CD4-positive, alpha-beta T cell (primary cell): ENCODE results near the gene PACSIN1. TPM values are rescaled to one million over a fixed set of nuclear protein-coding genes. Genes with fewer than 3 reads are reported as not detected.

ENCODE experiments used
- ATAC-seq: fragments of 200-7000 bp; cut with Tn5 transposase; one replicate; pipeline ENCODE4 v1.10.0; 2022; ENCODE audit warnings: mild to moderate bottlenecking; ENCODE audit not compliant: poor library complexity
- CTCF ChIA-PET: fragments of 350-600 bp; sonication (Branson Sonifier 250); formaldehyde crosslinking; loops from one replicate; lab custom pipeline; 2021; ENCODE audit warnings: antibody characterized with exemption, inconsistent platforms; lab: Charles Lee
- POLR2A ChIA-PET: fragments of 350-600 bp; sonication (Branson Sonifier 250); formaldehyde crosslinking; loops from one replicate; lab custom pipeline; 2021; ENCODE audit warnings: antibody characterized with exemption, inconsistent platforms; lab: Charles Lee
- DNase-seq, 14 experiments: peaks; one replicate each; pipeline ENCODE4 v3.0.0-alpha.2; 2013 to 2020; ENCODE audit warnings: mixed read lengths in 2 of 14
- H3K27ac ChIP-seq, 2 donors: one replicate each; pipeline versions ENCODE4 v1.5.1 to v1.7.0; 2013; ENCODE audit warnings: low read length in 2 of 2, low read depth in 1 of 2, mild to moderate bottlenecking in 1 of 2
- H3K27me3 ChIP-seq, 2 experiments: 1 replicate in 1 of 2; 2 replicates in 1 of 2; pipeline versions ENCODE4 v1.6.1 to v1.7.0; 2013; ENCODE audit warnings: low read length in 2 of 2, control low read depth in 1 of 2, mild to moderate bottlenecking in 1 of 2, moderate library complexity in 1 of 2; ENCODE audit not compliant: insufficient read depth in 2 of 2, control insufficient read depth in 1 of 2
- H3K36me3 ChIP-seq: one replicate; pipeline ENCODE4 v1.6.1; 2013; ENCODE audit warnings: low read length, control low read depth; ENCODE audit not compliant: insufficient read depth
- H3K4me1 ChIP-seq: one replicate; pipeline ENCODE4 v1.6.1; 2013; ENCODE audit warnings: low read length, control low read depth; ENCODE audit not compliant: insufficient read depth
- H3K4me3 ChIP-seq: one replicate; pipeline ENCODE4 v1.5.1; 2013; ENCODE audit warnings: mild to moderate bottlenecking, low read length, moderate library complexity
- H3K9me3 ChIP-seq, 2 experiments: 1 replicate in 1 of 2; 2 replicates in 1 of 2; pipeline versions ENCODE4 v1.6.1 to v1.7.0; 2013; ENCODE audit warnings: low read length in 2 of 2, mild to moderate bottlenecking in 2 of 2, control low read depth in 1 of 2, moderate library complexity in 1 of 2; ENCODE audit not compliant: control insufficient read depth in 1 of 2, insufficient read depth in 1 of 2
- H3K27ac Mint-ChIP-seq: one replicate; pipeline ENCODE4 v1.8.0; 2020; ENCODE audit warnings: mixed read lengths
- H3K27me3 Mint-ChIP-seq: one replicate; pipeline ENCODE4 v1.8.0; 2021; ENCODE audit warnings: mixed read lengths
- H3K36me3 Mint-ChIP-seq: one replicate; pipeline ENCODE4 v1.8.0; 2021; ENCODE audit warnings: low read depth, mixed read lengths
- H3K4me1 Mint-ChIP-seq: one replicate; pipeline ENCODE4 v1.8.0; 2021; ENCODE audit warnings: low read depth, mixed read lengths
- H3K4me3 Mint-ChIP-seq: one replicate; pipeline ENCODE4 v1.8.0; 2020; ENCODE audit warnings: mild to moderate bottlenecking, mixed read lengths
- H3K9me3 Mint-ChIP-seq: one replicate; pipeline ENCODE4 v1.8.0; 2020; ENCODE audit warnings: mixed read lengths
- CTCF ChIP-seq: fragments of 200-600 bp; IDR thresholded peaks from one replicate; pipeline ENCODE4 v1.8.0; 2022; ENCODE audit warnings: antibody characterized with exemption, mild to moderate bottlenecking
- intact Hi-C, 2 experiments: fragments of 100-400 bp; cut with DNase I in 1 of 2; cut with micrococcal nuclease in 1 of 2; formaldehyde crosslinking; loops; one replicate each; pipeline versions ENCODE4 v1.15.1 to v1.9.0; 2023 to 2025; cut with DNase I, micrococcal nuclease
- total RNA-seq, 174 experiments: library from RNA in 2 of 174; stranded (reverse) in 2 of 174; gene quantifications; one replicate each; pipeline ENCODE4 v1.2.3 and lab custom pipeline; 2021 to 2026

The PACSIN1 gene
- total RNA-seq, 2 experiments from 2014 or later: 1.3 to 1.4 TPM

GRCh38 chr6:34460796-34461507 lies 4.9 kb upstream of the PACSIN1 start:
- Histone ChIP-seq H3K27me3 (peaks cover 6 to 9% of the 10 kb centered on the region in 2 experiments), H3K36me3 (no peaks in the 10 kb centered on the region), H3K27ac (no peak overlapping the region), H3K4me1 (peaks cover 6% of the 10 kb centered on the region), H3K9me3 (no peaks in the 10 kb centered on the region), H3K4me3 (no peak overlapping the region)
- no peak overlapping the region for H3K4me3 Mint-ChIP-seq
- CTCF ChIA-PET: interaction anchor here (0.7 to 3.1 kb wide), 4 partner anchors 15 to 679 kb away, joined by 5 to 37 read pairs (median 8); no protein-coding TSS in a partner anchor
- no peak for TF ChIP-seq CTCF
- DNase-seq (no peak), ATAC-seq (no peak)
- intact Hi-C loops: loop anchor here (1.0 to 10.0 kb wide), 4 partner anchors 148 to 744 kb away; partner anchors contain the start of gene TCP11 (in 1 of the 2)
- H3K27ac Mint-ChIP-seq: no peak overlapping the region
- no peaks in the 10 kb centered on the region for H3K36me3 Mint-ChIP-seq
- H3K9me3 Mint-ChIP-seq: no peaks in the 10 kb centered on the region
- H3K4me1 Mint-ChIP-seq: peaks cover 6% of the 10 kb centered on the region
- peaks cover 27% of the 10 kb centered on the region for H3K27me3 Mint-ChIP-seq
- POLR2A ChIA-PET: interaction anchor here (0.8 to 1.5 kb wide), 3 partner anchors 146 to 265 kb away, joined by 3 to 6 read pairs (median 4); no protein-coding TSS in a partner anchor

DNA sequence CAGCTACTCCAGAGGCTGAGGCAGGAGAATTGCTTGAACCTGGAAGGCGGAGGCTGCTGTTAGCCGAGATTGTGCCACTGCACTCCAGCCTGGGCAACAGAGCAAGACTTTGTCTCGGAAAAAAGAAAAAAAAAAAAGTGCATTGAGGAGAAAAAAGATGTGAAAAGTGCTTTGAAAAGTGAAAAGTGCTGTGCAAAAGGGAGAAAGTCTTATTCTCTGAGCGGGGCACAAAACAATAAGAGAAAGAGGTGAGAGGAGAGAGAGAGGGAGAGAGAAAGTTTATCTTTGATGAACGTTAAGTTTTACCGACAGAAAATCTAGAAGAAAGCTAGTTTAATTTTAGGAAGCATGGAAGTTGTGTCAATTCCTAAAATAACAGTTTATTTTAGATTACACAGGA lies 3.9 kb upstream of the PACSIN1 start:
- ChIA-PET POLR2A (no interaction called here), CTCF (interaction anchor here (3.1 kb wide), 1 partner anchor 147 kb away, joined by 37 read pairs; no protein-coding TSS in a partner anchor)
- H3K4me3 Mint-ChIP-seq: no peak overlapping the region
- peaks cover 7 to 20% of the 10 kb centered on the region in 2 experiments for H3K27me3 ChIP-seq
- H3K36me3 ChIP-seq: no peaks in the 10 kb centered on the region
- DNase-seq (no peak), ATAC-seq (no peak)
- no peaks in the 10 kb centered on the region for H3K36me3 Mint-ChIP-seq
- no peaks in the 10 kb centered on the region for H3K9me3 ChIP-seq
- no peak for TF ChIP-seq CTCF
- H3K27ac Mint-ChIP-seq: no peak overlapping the region
- H3K4me3 ChIP-seq: no peak overlapping the region
- peaks cover 36% of the 10 kb centered on the region for H3K27me3 Mint-ChIP-seq
- peaks cover 6% of the 10 kb centered on the region for H3K4me1 Mint-ChIP-seq
- no peak overlapping the region for H3K27ac ChIP-seq
- no peaks in the 10 kb centered on the region for H3K9me3 Mint-ChIP-seq
- intact Hi-C loops: loop anchor here in 1 of 2 experiments (10.0 kb wide), 1 partner anchor 743 kb away; no protein-coding TSS in a partner anchor
- H3K4me1 ChIP-seq: peaks cover 10% of the 10 kb centered on the region

DNA sequence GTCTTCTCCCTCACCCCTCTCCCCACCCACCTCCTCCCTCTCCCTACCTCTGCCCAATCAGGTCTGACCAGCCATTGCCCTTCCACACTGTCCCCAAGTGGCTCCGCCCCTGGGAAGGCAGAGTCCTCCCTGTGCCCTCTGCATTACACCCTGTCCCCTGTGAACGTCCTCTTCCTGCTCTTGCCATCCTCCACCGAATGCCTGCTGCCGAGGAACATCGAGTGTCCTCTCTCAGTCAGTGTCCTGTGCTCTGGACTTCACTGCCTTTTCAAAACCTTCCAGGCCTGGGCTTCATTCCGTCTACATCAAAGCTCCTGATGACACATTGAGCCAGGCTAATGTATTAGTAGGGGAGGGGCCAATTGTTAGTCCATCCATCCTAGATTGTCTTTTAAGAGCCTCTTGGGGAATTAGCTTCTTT lies 3.3 kb upstream of the PACSIN1 start:
- H3K27me3 ChIP-seq: peaks cover 7 to 20% of the 10 kb centered on the region in 2 experiments
- no peak overlapping the region for H3K4me3 ChIP-seq
- CTCF ChIA-PET: no interaction called here
- peaks cover 10% of the 10 kb centered on the region for H3K4me1 ChIP-seq
- H3K9me3 Mint-ChIP-seq: no peaks in the 10 kb centered on the region
- no peak for TF ChIP-seq CTCF
- no peak overlapping the region for H3K27ac Mint-ChIP-seq
- H3K27ac ChIP-seq: no peak overlapping the region
- H3K4me1 Mint-ChIP-seq: peaks cover 6% of the 10 kb centered on the region
- no peaks in the 10 kb centered on the region for H3K36me3 ChIP-seq
- no peaks in the 10 kb centered on the region for H3K36me3 Mint-ChIP-seq
- H3K27me3 Mint-ChIP-seq: peaks cover 40% of the 10 kb centered on the region
- no peak overlapping the region for H3K4me3 Mint-ChIP-seq
- DNase-seq (no peak), ATAC-seq (no peak)
- intact Hi-C loops: loop anchor here in 1 of 2 experiments (10.0 kb wide), 1 partner anchor 742 kb away; no protein-coding TSS in a partner anchor
- H3K9me3 ChIP-seq: no peaks in the 10 kb centered on the region
- POLR2A ChIA-PET: no interaction called here
